Pons (tissue), 1 donor: ENCODE data around the gene INPP4B.

Experiments used
- DNase-seq: peaks from one replicate; pipeline ENCODE4 v3.0.0-alpha.2; 2016; ENCODE audit warnings: low spot score

INPP4B gene

GRCh38 chr4:142348613-142349021 is 497.5 kb downstream of the INPP4B start:
- DNase-seq: no peak

- DNase-seq: no peak
Measured at GRCh38 chr4:142347241-142347640, 498.9 kb downstream of the INPP4B start.

- no peak for DNase-seq
Measured at GRCh38 chr4:142345924-142346323, 500.2 kb downstream of the INPP4B start.

GRCh38 chr4:142341268-142341667 is 504.8 kb downstream of the INPP4B start:
- no peak for DNase-seq

GRCh38 chr4:142339053-142339452 is 507.0 kb downstream of the INPP4B start:
- DNase-seq: no peak

GRCh38 chr4:142336251-142336934 is 509.7 kb downstream of the INPP4B start:
- no peak for DNase-seq

GRCh38 chr4:142334931-142335330 is 511.2 kb downstream of the INPP4B start:
- DNase-seq: no peak

GRCh38 chr4:142331646-142332045 is 514.5 kb downstream of the INPP4B start:
- DNase-seq: no peak

- no peak for DNase-seq
Measured at GRCh38 chr4:142331132-142331531, 515.0 kb downstream of the INPP4B start.

- no peak for DNase-seq
Measured at GRCh38 chr4:142330311-142330710, 515.8 kb downstream of the INPP4B start.

- no peak for DNase-seq
Measured at GRCh38 chr4:142329313-142329712, 516.8 kb downstream of the INPP4B start.

GRCh38 chr4:142326181-142326580 is 519.9 kb downstream of the INPP4B start:
- DNase-seq: no peak

- DNase-seq: no peak
Measured at GRCh38 chr4:142324572-142324971, 521.5 kb downstream of the INPP4B start.

GRCh38 chr4:142322996-142323395 is 523.1 kb downstream of the INPP4B start:
- DNase-seq: no peak

GRCh38 chr4:142318280-142318679 is 527.8 kb downstream of the INPP4B start:
- DNase-seq: no peak

- DNase-seq: no peak
Measured at GRCh38 chr4:142316913-142317312, 529.2 kb downstream of the INPP4B start.

GRCh38 chr4:142316025-142316424 is 530.1 kb downstream of the INPP4B start:
- no peak for DNase-seq

- no peak for DNase-seq
Measured at GRCh38 chr4:142314686-142315085, 531.4 kb downstream of the INPP4B start.

GRCh38 chr4:142314247-142314646 is 531.9 kb downstream of the INPP4B start:
- DNase-seq: no peak

GRCh38 chr4:142312391-142312790 is 533.7 kb downstream of the INPP4B start:
- no peak for DNase-seq

GRCh38 chr4:142311916-142312315 is 534.2 kb downstream of the INPP4B start:
- no peak for DNase-seq

- no peak for DNase-seq
Measured at GRCh38 chr4:142309772-142310171, 536.3 kb downstream of the INPP4B start.

GRCh38 chr4:142307857-142308256 is 538.2 kb downstream of the INPP4B start:
- DNase-seq: peak; percentile 51

- no peak for DNase-seq
Measured at GRCh38 chr4:142297313-142297712, 548.8 kb downstream of the INPP4B start.
